K562 (cell line): ENCODE data around the gene FARP1. TPM values are rescaled to one million over a fixed set of nuclear protein-coding genes. Genes with fewer than 3 reads are reported as not detected.

Experiments
- ATAC-seq: fragments of 200-7000 bp; cut with Tn5 transposase; 3 replicates; pipeline ENCODE4 v1.9.1; 2020; ENCODE audit warnings: moderate library complexity
- BruUV-seq: library from RNA; stranded (reverse); fragments of 400-500 nt; replicated peaks from 2 replicates; lab custom pipeline; 2021; lab: Mats Ljungman, UMichigan
- CTCF ChIA-PET: fragments of 300-600 bp; formaldehyde crosslinking; extraction: SDS; loops from one replicate; lab custom pipeline; 2021; ENCODE audit warnings: low intra/inter-chr PET ratio; lab: Yijun Ruan, JAX
- POLR2A ChIA-PET: fragments of 300-600, 350-650 bp; sonication (Branson Sonifier 250); formaldehyde crosslinking; extraction: SDS; loops from one replicate; lab custom pipeline; 2021; ENCODE audit warnings: antibody characterized with exemption, inconsistent platforms; lab: Yijun Ruan, JAX
- DNase-seq, 4 experiments: peaks; one replicate each; pipeline versions ENCODE4 v3.0.0 to v3.0.0-alpha.2; 2011 to 2018; ENCODE audit warnings: low spot score in 3 of 4, mixed read lengths in 3 of 4; ENCODE audit errors: extremely low read depth in 1 of 4
- FAIRE-seq: peaks from 2 replicates; lab custom pipeline; 2011; peaks lifted over from hg19 to GRCh38; lab: Jason Lieb, UNC
- H2AFZ ChIP-seq: 2 replicates; pipeline ENCODE4 v1.6.0; 2011; ENCODE audit warnings: low read depth, low read length, control low read depth, inconsistent platforms
- H3K27ac ChIP-seq: fragments of 200-600 bp; 3 replicates; pipeline ENCODE4 v1.8.0; 2011; ENCODE audit warnings: low read depth, mild to moderate bottlenecking, control low read depth, inconsistent platforms, low read length, moderate library complexity, mixed read lengths; ENCODE audit errors: extremely low read depth
- H3K27me3 ChIP-seq, 2 experiments: fragments of 300-600 bp in 1 of 2; 2 replicates in 1 of 2; 3 replicates in 1 of 2; pipeline versions ENCODE4 v1.6.0 to v1.8.0; 2011; ENCODE audit warnings: inconsistent platforms in 2 of 2, low read length in 2 of 2, mild to moderate bottlenecking in 1 of 2, mixed read lengths in 1 of 2, moderate library complexity in 1 of 2; ENCODE audit not compliant: control insufficient read depth in 2 of 2, insufficient read depth in 2 of 2
- H3K36me3 ChIP-seq: fragments of 300-600 bp; 3 replicates; pipeline ENCODE4 v1.8.0; 2011; ENCODE audit warnings: mild to moderate bottlenecking, low read length, inconsistent platforms; ENCODE audit not compliant: control insufficient read depth, insufficient read depth
- H3K4me1 ChIP-seq, 2 experiments: fragments of 200-600 bp in 1 of 2; replicated peaks in 1 of 2; 2 replicates in 1 of 2; 3 replicates in 1 of 2; pipeline versions ENCODE4 v1.5.1 to v1.8.0; 2011; ENCODE audit warnings: inconsistent platforms in 2 of 2, low read length in 2 of 2, mild to moderate bottlenecking in 1 of 2, mixed read lengths in 1 of 2, moderate library complexity in 1 of 2; ENCODE audit not compliant: control insufficient read depth in 2 of 2, insufficient read depth in 2 of 2
- H3K4me2 ChIP-seq: 2 replicates; pipeline ENCODE4 v1.6.1; 2011; ENCODE audit warnings: low read length, control low read depth, inconsistent platforms, mixed read lengths; ENCODE audit not compliant: insufficient read depth
- H3K4me3 ChIP-seq: fragments of 200-600 bp; sonication (generic), shearing (Covaris generic); 2 replicates; pipeline ENCODE4 v1.5.1; 2016; ENCODE audit warnings: control low read depth, inconsistent platforms
- H3K79me2 ChIP-seq: fragments of 200-600 bp; 3 replicates; pipeline ENCODE4 v1.8.0; 2011; ENCODE audit warnings: low read length, inconsistent platforms; ENCODE audit not compliant: control insufficient read depth, insufficient read depth
- H3K9ac ChIP-seq, 2 experiments: 2 replicates each; pipeline versions ENCODE4 v1.6.0 to v1.6.1; 2011; ENCODE audit warnings: low read depth in 2 of 2, low read length in 2 of 2, control low read depth in 1 of 2, inconsistent platforms in 1 of 2, mild to moderate bottlenecking in 1 of 2, mixed read lengths in 1 of 2; ENCODE audit not compliant: insufficient read depth in 1 of 2
- H3K9me1 ChIP-seq: one replicate; pipeline ENCODE4 v1.6.0; 2011; ENCODE audit warnings: inconsistent platforms, mild to moderate bottlenecking, low read length, moderate library complexity; ENCODE audit not compliant: control insufficient read depth, insufficient read depth
- H3K9me3 ChIP-seq: replicated peaks from 2 replicates; pipeline ENCODE4 v1.5.1; 2011; ENCODE audit warnings: low read depth, low read length, inconsistent platforms; ENCODE audit not compliant: control insufficient read depth, insufficient read depth
- H4K20me1 ChIP-seq: replicated peaks from 2 replicates; pipeline ENCODE4 v1.6.1; 2011; ENCODE audit warnings: low read length, inconsistent platforms, mixed read lengths; ENCODE audit not compliant: control insufficient read depth, insufficient read depth
- GTF3C2 ChIP-seq: IDR thresholded peaks from 3 replicates; pipeline ENCODE4 v1.6.1; 2011; ENCODE audit warnings: borderline replicate concordance, mild to moderate bottlenecking, moderate library complexity; ENCODE audit not compliant: insufficient read length; ENCODE audit errors: extremely low read depth
- PRDM10 ChIP-seq: fragments of 450-650 bp; IDR thresholded peaks from 2 replicates; pipeline ENCODE4 v1.6.1; 2018; ENCODE audit not compliant: partially characterized antibody
- WGBS: fragments of 100-300 bp; shearing (Covaris generic); methylation state at CpG from one replicate; pipeline ENCODE4 v1.1.6; 2016; ENCODE audit warnings: low coverage, mixed read lengths; ENCODE audit not compliant: insufficient coverage; ENCODE audit errors: missing lambda C conversion rate; 5-methylcytosine and 5-hydroxymethylcytosine counted together
- in situ Hi-C: fragments of 300-500 bp; cut with MboI; formaldehyde crosslinking; loops from 4 replicates; pipeline ENCODE4 v1.15.0; 2018; ENCODE audit warnings: inconsistent platforms, mixed read lengths
- intact Hi-C: fragments of 100-400 bp; cut with micrococcal nuclease; formaldehyde crosslinking; loops from 2 replicates; pipeline ENCODE4 v1.14.2; 2022
- polyA plus RNA-seq, 8 experiments: library from polyadenylated mRNA; depleted of rRNA in 4 of 8; stranded (reverse) in 5 of 8; unstranded in 3 of 8; fragments of >200 nt; fragmentation: Nextera tagmentation in 2 of 8; fragmentation: Illumina TruSeq in 1 of 8; extraction: Ambion mirVana in 2 of 8; extraction: Trizol in 1 of 8; gene quantifications; 2 replicates each; pipeline versions ENCODE4 v1.2.1 to v1.2.3, GENCODE V29; 2011 to 2014; ENCODE audit warnings: inconsistent platforms in 1 of 8, missing spikeins in 1 of 8
- total RNA-seq, 7 experiments: library from RNA; depleted of rRNA in 6 of 7; stranded (reverse); fragments of >200 nt in 6 of 7; fragmentation: Illumina TruSeq in 2 of 7; extraction: Trizol in 2 of 7; gene quantifications; 2 replicates each; pipeline versions ENCODE4 v1.2.1 to v1.2.3, GENCODE V29; 2011 to 2021; ENCODE audit warnings: low replicate concordance in 1 of 7
- TF ChIP-seq, protein P1 (sequence below): sonication (generic); formaldehyde crosslinking; IDR thresholded peaks from 2 replicates; pipeline ENCODE4 v1.8.0; 2022; ENCODE audit warnings: mild to moderate bottlenecking, missing genetic modification reagents

The FARP1 gene
- total and polyA plus RNA-seq, 9 of the 15 experiments (the other 6 are each of a cell fraction or from before 2014, with no cell fraction given), result 0.03 to 0.29 (median 0.05) TPM; not detected in 3

DNA sequence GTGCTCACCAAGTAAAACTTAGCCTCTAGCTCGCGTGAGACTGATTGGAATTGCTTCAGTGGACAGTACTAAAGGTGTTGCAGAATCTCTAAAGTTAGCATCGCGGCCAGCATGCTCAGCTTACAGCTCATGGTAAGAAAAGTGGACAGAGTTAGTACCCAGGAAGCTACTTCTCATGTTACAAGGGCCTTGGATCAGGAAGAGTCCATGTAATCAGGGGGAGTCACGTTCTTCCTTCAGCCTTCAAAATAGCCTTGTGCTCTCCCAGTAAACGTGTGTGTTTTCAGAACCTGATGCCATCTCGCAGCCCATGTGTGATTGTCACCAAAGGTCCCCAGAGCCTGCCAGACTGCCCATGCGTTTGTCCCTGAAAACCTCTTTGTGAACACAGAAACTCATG is 230.0 kb downstream of the FARP1 start:
- CTCF ChIA-PET, result no interaction called here
- no TSS peak for BruUV-seq
- in situ Hi-C loops, result no loop called here
- Histone ChIP-seq H3K9ac (no peak overlapping the region), H3K4me3 (no peak overlapping the region), H4K20me1 (no peaks in the 10 kb centered on the region), H2AFZ (no peak overlapping the region), H3K79me2 (no peaks in the 10 kb centered on the region), H3K27ac (no peak overlapping the region), H3K9me1 (no peaks in the 10 kb centered on the region), H3K4me1 (no peaks in the 10 kb centered on the region), H3K27me3 (peaks cover 0 to 6% of the 10 kb centered on the region in 2 experiments; a peak in 2 of 5 replicates), H3K36me3 (no peaks in the 10 kb centered on the region), H3K9me3 (no peaks in the 10 kb centered on the region), H3K4me2 (no peak overlapping the region)
- DNase-seq (no peak), ATAC-seq (no peak), FAIRE-seq (no peak)
- POLR2A ChIA-PET, result no interaction called here
- intact Hi-C loops, result no loop called here
- WGBS, result 2% methylated on average over 8 of the region's 8 CpGs
- TF ChIP-seq, protein P1, sequence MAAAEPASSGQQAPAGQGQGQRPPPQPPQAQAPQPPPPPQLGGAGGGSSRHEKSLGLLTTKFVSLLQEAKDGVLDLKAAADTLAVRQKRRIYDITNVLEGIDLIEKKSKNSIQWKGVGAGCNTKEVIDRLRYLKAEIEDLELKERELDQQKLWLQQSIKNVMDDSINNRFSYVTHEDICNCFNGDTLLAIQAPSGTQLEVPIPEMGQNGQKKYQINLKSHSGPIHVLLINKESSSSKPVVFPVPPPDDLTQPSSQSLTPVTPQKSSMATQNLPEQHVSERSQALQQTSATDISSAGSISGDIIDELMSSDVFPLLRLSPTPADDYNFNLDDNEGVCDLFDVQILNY (CRISPR knock-in tag), result no peak
- no peak for TF ChIP-seq GTF3C2
- peak; percentile 53 for TF ChIP-seq PRDM10
